ENCODE measurements around the gene FOXP2. TPM values are rescaled to one million over a fixed set of nuclear protein-coding genes. Genes with fewer than 3 reads are reported as not detected.

The FOXP2 gene
- total RNA-seq, 1 donor from 2014 or later = 1.1 TPM

GRCh38 chr7:114723308-114723707 is 308.7 kb downstream of the FOXP2 start:
- Histone ChIP-seq H3K79me2 (ENCODE audit: low read depth) (no peaks in the 10 kb centered on the region), H3F3A (ENCODE audit: low read depth) (no peaks in the 10 kb centered on the region), H3K9me3 (ENCODE audit: low read depth) (no peaks in the 10 kb centered on the region), H3K27ac (no peak overlapping the region), H3K4me2 (no peak overlapping the region), H3K27me3 (no peaks in the 10 kb centered on the region), H2AFZ (replicated peaks) (no peak overlapping the region), H4K20me1 (ENCODE audit: low read depth) (no peaks in the 10 kb centered on the region), H3K9ac (no peak overlapping the region), H3K36me3 (no peaks in the 10 kb centered on the region), H3K4me1 (no peaks in the 10 kb centered on the region), H3K4me3 (no peak overlapping the region)
- no peaks in the 10 kb centered on the region for H3K4me1 Mint-ChIP-seq
- no peak overlapping the region for H3K4me3 Mint-ChIP-seq
- DNase-seq (ENCODE audit: low spot score) = no peak
- H3K27me3 Mint-ChIP-seq (ENCODE audit: insufficient read depth, low read depth) = no peaks in the 10 kb centered on the region
- H3K36me3 Mint-ChIP-seq = no peaks in the 10 kb centered on the region
- TF ChIP-seq CTCF (IDR thresholded peaks at IDR 0.05) (no peak), EZH2 (IDR thresholded peaks at IDR 0.05) (no peak), EZH2phosphoT487 (IDR thresholded peaks at IDR 0.05) (no peak)
- H3K9me3 Mint-ChIP-seq = no peaks in the 10 kb centered on the region
- H3K27ac Mint-ChIP-seq = no peak overlapping the region

GRCh38 chr7:114740095-114740494 is 325.5 kb downstream of the FOXP2 start:
- Histone ChIP-seq H4K20me1 (ENCODE audit: low read depth) (no peaks in the 10 kb centered on the region), H3K27ac (no peak overlapping the region), H2AFZ (replicated peaks) (no peak overlapping the region), H3K4me2 (no peak overlapping the region), H3F3A (ENCODE audit: low read depth) (no peaks in the 10 kb centered on the region), H3K4me3 (no peak overlapping the region), H3K9me3 (ENCODE audit: low read depth) (no peaks in the 10 kb centered on the region), H3K4me1 (no peaks in the 10 kb centered on the region), H3K36me3 (no peaks in the 10 kb centered on the region), H3K9ac (no peak overlapping the region), H3K27me3 (no peaks in the 10 kb centered on the region), H3K79me2 (ENCODE audit: low read depth) (no peaks in the 10 kb centered on the region)
- Mint-ChIP-seq H3K27me3 (ENCODE audit: insufficient read depth, low read depth) (no peaks in the 10 kb centered on the region), H3K4me1 (no peaks in the 10 kb centered on the region), H3K9me3 (no peaks in the 10 kb centered on the region), H3K4me3 (no peak overlapping the region), H3K36me3 (no peaks in the 10 kb centered on the region), H3K27ac (no peak overlapping the region)
- TF ChIP-seq EZH2 (IDR thresholded peaks at IDR 0.05) = no peak
- TF ChIP-seq CTCF (IDR thresholded peaks at IDR 0.05) = no peak
- TF ChIP-seq EZH2phosphoT487 (IDR thresholded peaks at IDR 0.05) = no peak
- DNase-seq (ENCODE audit: low spot score) = no peak

- Histone ChIP-seq H4K20me1 (ENCODE audit: low read depth) (no peaks in the 10 kb centered on the region), H3K4me3 (no peak overlapping the region), H3K27me3 (no peaks in the 10 kb centered on the region), H2AFZ (replicated peaks) (no peak overlapping the region), H3K27ac (no peak overlapping the region), H3K9ac (no peak overlapping the region), H3K4me1 (no peaks in the 10 kb centered on the region), H3K9me3 (ENCODE audit: low read depth) (no peaks in the 10 kb centered on the region), H3K4me2 (no peak overlapping the region), H3K79me2 (ENCODE audit: low read depth) (no peaks in the 10 kb centered on the region), H3F3A (ENCODE audit: low read depth) (no peaks in the 10 kb centered on the region), H3K36me3 (no peaks in the 10 kb centered on the region)
- no peaks in the 10 kb centered on the region for H3K27me3 Mint-ChIP-seq (ENCODE audit: insufficient read depth, low read depth)
- H3K4me1 Mint-ChIP-seq = no peaks in the 10 kb centered on the region
- no peaks in the 10 kb centered on the region for H3K36me3 Mint-ChIP-seq
- TF ChIP-seq EZH2 (IDR thresholded peaks at IDR 0.05) = no peak
- no peak for DNase-seq (ENCODE audit: low spot score)
- H3K4me3 Mint-ChIP-seq = no peak overlapping the region
- no peaks in the 10 kb centered on the region for H3K9me3 Mint-ChIP-seq
- H3K27ac Mint-ChIP-seq = no peak overlapping the region
These were observed 326.3 kb downstream of the FOXP2 start for GRCh38 chr7:114740941-114741340.

GRCh38 chr7:114741911-114742310 is 327.3 kb downstream of the FOXP2 start:
- no peaks in the 10 kb centered on the region for H3K27me3 ChIP-seq
- no peaks in the 10 kb centered on the region for H3K4me1 ChIP-seq
- no peaks in the 10 kb centered on the region for H3K79me2 ChIP-seq (ENCODE audit: low read depth)
- H3K4me2 ChIP-seq = no peak overlapping the region
- no peaks in the 10 kb centered on the region for H3K4me1 Mint-ChIP-seq
- no peaks in the 10 kb centered on the region for H3K27me3 Mint-ChIP-seq (ENCODE audit: insufficient read depth, low read depth)
- H3K27ac ChIP-seq = no peak overlapping the region
- no peaks in the 10 kb centered on the region for H3K36me3 Mint-ChIP-seq
- no peaks in the 10 kb centered on the region for H4K20me1 ChIP-seq (ENCODE audit: low read depth)
- H2AFZ ChIP-seq (replicated peaks) = no peak overlapping the region
- H3F3A ChIP-seq (ENCODE audit: low read depth) = no peaks in the 10 kb centered on the region
- no peaks in the 10 kb centered on the region for H3K9me3 Mint-ChIP-seq
- no peak overlapping the region for H3K9ac ChIP-seq
- DNase-seq (ENCODE audit: low spot score) = no peak
- no peak overlapping the region for H3K27ac Mint-ChIP-seq
- H3K9me3 ChIP-seq (ENCODE audit: low read depth) = no peaks in the 10 kb centered on the region
- H3K36me3 ChIP-seq = no peaks in the 10 kb centered on the region
- H3K4me3 Mint-ChIP-seq = no peak overlapping the region
- no peak for TF ChIP-seq CTCF (IDR thresholded peaks at IDR 0.05)
- TF ChIP-seq EZH2phosphoT487 (IDR thresholded peaks at IDR 0.05) = no peak
- TF ChIP-seq EZH2 (IDR thresholded peaks at IDR 0.05) = no peak
- no peak overlapping the region for H3K4me3 ChIP-seq

Small RNA genes lying within 50 kb of the gene (microRNA-seq; reads per million reads assigned to microRNA genes)
- not detected for gene MIR3666

Small RNA genes lying within 50 kb of the gene (small RNA-seq; reads per million reads assigned to genes)
- gene MIR3666 (not detected), gene RNA5SP238 (not detected)
